Caki2 (cell line): ENCODE results near the gene BPHL. TPM values are rescaled to one million over a fixed set of nuclear protein-coding genes. Genes with fewer than 3 reads are reported as not detected.
"Not testable (repeated sequence)": the region's sequence is repeated elsewhere in the genome, so short reads cannot be mapped to it uniquely, and the experiment has no call there.

Source experiments
- DNase-seq: peaks from one replicate; pipeline ENCODE4 v3.0.0-alpha.2; 2015; ENCODE audit warnings: low read depth
- in situ Hi-C: cut with HindIII; loops from 2 replicates; pipeline ENCODE4 v1.10.0; 2016; ENCODE audit warnings: low sequenced_read_pairs, low pct_unique_long_range_greater_than_20kb, mixed read lengths
- total RNA-seq: library from RNA; depleted of rRNA; stranded (reverse); fragments of >200 nt; shearing (Covaris generic); gene quantifications from 2 replicates; pipeline ENCODE4 v1.2.3, GENCODE V29; 2014; ENCODE audit warnings: low replicate concordance; rRNA removed

BPHL gene
- total RNA-seq, result 29.5 and 35.9 TPM in 2 replicates

DNA sequence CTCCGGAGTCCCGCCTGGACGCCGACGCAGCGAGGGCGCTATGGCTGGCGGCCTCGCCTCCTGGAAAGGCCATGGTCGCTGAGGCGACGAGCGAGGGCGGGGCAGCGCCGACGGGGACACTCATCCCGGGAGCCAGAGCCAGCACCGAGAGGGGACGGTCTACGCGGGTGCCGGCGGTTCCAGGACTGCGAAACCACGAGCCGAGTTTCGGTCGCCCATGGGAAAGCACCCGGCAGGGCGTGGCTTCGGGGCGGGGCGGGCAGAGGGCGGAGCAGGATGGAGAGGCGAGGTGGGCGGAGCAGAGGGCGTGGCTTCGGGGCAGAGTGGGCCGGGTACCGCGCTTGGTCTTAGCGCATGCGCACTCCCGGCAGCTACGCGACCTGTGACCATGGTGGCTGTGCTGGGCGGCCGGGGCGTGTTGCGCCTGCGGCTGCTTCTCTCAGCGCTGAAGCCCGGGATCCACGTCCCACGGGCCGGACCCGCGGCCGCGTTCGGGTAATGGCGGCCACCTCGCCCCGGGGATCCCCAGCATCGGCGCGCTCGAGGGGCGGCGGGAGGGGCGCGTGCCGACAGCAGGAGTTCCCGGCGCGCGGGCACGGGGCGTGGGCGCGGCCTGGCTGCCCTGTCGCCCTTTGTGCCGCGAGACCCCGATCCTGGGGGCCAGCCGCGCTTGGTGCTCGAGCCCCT lies at the start of gene BPHL:
Gene BPHL (plus strand): TSS at position 359 of the 687 bp plus-strand sequence. CDS start 30 bp downstream, at position 389.
- DNase-seq, result peak; percentile 94
- in situ Hi-C loops, result no loop called here

DNA sequence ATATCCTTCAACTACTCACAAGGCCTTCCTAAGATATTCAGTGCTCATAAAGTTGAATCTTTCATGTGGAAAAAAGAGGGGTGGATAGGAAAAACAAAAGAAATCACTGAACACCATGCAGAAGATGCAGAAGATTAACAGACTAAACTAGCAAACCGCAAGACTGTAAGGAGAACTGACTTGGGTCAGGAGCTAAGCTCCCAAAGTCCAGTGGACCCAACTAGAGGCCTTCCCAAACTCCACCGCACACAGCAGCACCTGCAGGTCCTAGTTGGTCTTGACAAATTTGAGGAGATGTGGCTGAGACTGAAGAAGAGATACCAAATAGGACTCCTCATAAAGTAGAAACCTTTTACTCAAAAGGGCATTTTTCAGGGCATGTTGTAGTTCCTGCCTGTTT lies 46.9 kb upstream of the BPHL start:
- in situ Hi-C loops, result no loop called here
- DNase-seq, result no peak

DNA sequence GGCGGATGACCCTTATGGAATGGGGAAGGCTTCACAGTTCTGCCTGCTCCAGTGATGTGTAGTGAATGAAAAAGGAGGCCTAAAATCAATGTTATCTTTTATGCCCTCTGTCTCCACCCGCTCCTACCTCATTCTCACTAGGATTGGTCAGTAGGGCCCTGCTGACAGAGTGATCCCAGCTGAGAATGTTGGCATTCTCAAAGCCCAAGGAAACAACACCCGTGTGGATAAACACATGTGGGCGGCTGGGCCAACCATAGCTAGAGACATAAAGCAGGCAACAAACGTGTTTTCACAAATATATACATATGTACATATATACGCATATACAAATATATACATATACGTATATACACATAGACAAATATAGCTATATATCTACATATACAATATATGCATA lies 45.7 kb upstream of the BPHL start:
- DNase-seq, result no peak
- in situ Hi-C loops, result no loop called here

DNA sequence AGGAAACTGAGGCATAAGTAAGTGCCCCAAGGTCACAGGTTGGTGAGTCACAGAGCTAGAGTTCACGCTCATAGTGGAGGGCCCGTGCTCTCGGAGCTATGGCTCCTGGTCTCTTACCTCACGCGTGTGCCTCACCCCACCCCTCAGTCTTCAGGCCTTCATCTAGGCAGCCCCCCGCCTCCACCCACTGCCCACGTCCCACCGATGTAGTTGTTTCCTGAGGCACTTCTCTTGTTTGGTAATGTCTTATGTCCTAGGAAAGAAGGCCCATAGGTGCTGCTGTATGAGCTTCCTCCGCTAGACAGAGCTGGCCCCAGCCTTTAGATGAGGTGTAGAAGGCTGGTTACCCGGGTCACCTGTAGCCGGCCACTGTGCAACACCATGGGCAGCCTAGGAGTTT lies 45.1 kb upstream of the BPHL start:
- no peak for DNase-seq
- in situ Hi-C loops, result no loop called here

DNA sequence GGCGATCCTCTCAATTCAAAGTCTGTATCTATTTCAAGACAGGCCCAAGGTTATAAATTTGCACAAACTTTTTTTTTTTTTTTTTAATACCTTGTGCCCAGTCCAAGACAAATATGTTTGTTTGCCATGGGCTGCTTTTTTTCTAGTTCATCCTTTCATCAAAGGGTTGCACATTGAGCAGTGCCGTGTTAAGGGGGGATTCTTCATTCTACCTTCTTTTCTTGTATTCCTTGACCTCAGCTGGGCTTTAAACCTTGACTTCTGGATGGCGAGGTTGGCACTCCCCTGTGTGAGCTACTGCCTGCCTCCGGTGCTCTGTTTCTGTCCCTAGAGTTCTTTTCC lies 42.8 kb upstream of the BPHL start:
- in situ Hi-C loops, result no loop called here
- DNase-seq, result no peak

DNA sequence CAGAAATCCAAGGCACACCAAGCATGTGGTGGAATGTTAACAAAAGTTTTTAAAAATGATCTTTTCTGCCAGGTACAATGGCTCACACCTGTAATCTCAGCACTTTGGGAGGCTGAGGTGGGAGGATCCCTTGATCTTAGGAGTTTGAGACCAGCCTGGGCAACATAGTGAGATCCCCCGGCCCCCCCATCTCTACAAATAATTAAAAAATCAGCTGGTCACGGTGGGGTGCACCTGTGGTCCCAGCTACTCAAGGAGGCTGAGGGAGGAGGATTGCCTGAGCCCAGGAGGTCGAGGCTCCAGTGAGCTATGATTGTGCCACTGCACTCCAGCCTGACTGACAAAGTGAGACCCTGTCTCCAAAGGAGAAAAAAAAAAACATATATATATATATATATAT lies 42.2 kb upstream of the BPHL start:
- in situ Hi-C loops, result no loop called here
- DNase-seq, result no peak

DNA sequence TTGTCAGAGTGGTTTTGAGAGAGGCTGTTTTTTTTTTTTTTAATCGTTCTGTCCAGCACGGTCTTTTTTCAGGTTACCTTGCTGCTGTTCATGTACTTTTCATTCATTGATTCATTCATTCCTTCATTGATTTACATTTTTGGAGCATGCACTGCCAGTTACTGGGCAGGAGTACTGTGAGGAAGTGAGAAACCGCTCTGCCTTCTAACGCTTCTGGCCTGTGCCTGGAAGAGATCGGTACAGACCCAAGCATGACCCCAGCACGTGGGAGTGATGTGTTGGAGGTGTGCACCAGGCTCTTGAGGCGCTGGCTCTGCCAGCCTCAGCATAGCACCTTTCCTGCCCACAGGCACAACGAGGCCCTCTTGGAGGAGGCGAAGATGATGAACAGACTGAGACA lies 41.1 kb upstream of the BPHL start:
- in situ Hi-C loops, result no loop called here
- no peak for DNase-seq

DNA sequence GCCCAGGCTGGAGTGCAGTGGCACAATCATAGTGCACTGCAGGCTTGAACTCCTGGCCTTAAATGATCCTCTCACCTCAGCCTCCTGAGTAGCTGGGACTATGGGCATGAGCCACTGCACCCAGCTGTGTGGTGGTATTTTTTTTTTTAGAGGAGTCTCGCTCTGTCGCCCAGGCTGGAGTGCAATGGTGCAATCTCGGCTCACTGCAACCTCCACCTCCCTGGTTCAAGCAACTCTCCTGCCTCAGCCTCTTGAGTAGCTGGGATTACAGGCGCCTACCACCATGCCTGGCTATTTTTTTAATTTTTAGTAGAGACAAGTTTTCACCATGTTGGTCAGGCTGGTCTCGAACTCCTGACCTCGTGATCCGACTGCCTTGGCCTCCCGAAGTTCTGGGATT lies 39.6 kb upstream of the BPHL start:
- in situ Hi-C loops, DNase-seq: not testable (repeated sequence)

DNA sequence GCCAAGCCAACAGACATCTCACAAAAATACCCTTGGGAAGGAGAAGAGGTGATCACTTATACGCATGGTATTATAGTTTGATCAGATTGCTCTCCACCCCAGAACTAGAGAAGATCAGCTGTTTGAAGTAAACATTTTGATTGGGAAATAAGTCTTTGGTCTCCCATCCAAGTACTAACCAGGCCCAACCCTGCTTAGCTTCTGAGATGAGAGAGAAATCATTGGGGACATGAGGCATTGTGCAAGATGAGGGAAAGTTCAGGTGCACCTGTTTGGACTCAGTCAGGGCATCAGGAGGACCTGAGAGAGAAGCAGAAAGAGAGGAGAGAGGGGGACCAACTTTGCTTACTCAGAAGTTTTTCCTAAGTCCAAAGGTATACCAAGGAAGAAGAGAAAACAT lies 38.8 kb upstream of the BPHL start:
- in situ Hi-C loops, result no loop called here
- DNase-seq, result no peak

DNA sequence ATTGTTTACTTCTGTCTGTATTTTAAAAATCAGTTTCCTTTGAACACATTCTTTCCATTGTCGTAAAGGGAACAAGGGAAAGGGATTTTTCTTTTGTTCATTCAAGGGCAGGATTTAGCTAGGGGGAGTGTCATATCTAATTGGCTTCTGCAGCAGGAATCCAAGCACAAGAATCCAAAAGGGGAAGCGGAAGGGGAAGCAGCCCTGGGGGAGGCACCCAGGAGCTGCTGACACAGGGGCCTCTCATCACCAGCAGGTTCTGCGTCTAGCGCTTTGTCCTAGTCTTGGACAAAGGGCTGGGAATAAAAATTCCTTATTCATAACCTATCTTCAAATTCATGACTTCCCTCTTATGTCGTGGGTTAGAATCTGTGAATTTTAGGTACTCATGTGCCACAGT lies 36.6 kb upstream of the BPHL start:
- no peak for DNase-seq
- in situ Hi-C loops, result no loop called here

DNA sequence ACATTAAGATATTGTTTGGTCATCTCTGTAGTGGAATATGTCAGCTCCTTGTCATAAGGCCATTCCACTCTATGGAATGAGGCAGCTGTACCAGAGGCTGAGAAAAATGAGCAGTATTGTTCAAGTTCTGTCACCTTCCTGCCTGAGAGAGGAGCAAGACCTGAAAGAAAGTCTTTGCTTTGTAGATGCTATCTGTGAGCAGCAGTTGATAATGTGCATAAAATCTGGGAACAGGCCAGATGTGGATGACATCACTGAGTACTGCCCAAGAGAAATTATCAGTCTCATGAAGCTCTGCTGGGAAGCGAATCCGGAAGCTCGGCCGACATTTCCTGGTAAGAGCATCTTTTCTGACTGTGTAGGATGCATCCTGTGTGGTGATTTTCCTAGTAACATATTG lies 33.4 kb upstream of the BPHL start:
- in situ Hi-C loops, result no loop called here
- DNase-seq, result no peak

DNA sequence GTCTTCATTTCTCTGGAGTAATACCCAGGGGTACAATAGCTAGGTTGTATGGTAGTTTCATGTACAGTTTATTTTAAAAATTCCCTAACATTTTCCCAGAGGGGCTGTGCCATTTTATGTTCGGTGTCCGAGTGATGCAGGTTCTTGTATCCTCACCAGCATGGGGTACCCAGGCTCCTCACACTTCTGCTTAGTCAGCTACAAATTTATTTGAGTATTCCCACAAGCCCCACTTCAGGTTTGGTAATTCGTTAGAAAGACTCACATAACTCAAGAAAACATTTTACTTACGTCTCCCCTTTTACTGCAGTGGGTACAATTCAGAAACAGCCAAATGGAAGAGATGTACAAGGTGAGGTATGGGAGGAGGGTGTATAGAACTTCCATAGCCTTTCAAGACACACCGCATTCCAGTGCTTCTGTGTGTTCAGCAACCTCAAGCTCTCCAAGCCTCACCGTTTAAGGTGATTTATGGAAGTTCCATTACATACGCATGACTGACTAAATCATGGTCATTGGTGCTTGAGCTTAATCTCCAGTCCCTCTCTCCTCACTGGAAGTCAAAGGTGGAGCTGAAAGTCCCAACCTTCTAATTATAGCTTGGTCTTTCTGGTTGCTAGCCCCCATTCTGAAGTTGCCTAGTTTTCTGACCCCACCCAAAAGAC lies 32.1 kb upstream of the BPHL start:
- DNase-seq, result no peak
- in situ Hi-C loops, result no loop called here

DNA sequence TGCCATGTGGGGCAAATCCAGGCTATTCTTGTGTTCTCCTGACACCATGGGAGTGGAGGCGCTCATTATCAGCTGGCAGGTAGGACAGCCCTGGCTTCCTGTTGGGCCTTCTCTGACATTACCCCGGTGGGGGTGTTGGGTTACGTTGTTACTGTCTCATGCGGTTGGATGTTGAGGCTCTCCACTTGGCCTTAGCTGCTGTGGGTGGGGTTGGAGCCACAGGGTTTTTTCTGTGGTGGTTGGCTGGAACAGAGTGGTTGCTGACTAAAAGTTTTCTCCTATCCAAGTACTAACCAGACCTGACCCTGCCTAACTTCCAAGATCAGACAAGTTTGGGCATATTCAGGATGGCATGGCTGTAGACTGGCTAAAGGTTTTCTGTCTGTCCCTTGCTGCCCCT lies 30.1 kb upstream of the BPHL start:
- in situ Hi-C loops, result no loop called here
- no peak for DNase-seq

DNA sequence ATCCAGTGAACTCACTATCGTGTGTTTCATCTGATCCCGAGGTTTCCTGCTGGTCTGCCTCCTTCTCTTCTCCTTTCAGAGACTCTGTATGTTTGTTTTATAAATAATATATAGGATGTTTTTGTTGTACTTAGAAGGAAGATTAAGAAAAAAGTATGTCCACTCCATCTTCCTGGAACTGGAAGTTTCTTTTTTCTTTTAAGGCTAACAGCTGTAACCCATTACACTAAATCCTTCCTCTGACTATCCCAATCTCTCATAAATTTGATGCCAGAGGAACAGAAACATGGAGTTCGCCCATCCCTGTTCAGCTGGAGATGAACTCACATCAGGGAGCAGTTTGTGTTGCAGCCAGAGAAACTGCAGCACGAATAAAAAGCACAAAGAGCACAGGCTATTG lies 29.5 kb upstream of the BPHL start:
- DNase-seq, result no peak
- in situ Hi-C loops, result no loop called here

DNA sequence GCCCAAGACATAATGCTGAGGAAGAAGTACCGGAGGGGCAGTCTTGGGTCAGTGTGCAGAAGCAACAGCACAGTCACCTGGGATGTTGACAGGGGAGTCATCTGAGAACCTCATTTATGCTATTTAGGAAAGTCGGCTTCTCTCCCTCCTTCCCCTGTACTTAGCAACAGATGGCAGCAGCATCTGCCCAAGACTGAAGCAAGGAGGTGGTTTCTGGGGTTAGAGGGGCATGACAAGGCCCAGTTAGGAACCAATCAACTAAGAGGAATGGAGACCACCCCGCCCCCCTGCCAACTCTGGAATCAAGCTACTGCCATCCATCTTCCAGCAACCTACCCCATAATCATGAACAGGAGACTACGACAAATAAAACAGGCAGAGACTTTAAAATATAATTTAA lies 28.5 kb upstream of the BPHL start:
- in situ Hi-C loops, result no loop called here
- DNase-seq, result no peak

DNA sequence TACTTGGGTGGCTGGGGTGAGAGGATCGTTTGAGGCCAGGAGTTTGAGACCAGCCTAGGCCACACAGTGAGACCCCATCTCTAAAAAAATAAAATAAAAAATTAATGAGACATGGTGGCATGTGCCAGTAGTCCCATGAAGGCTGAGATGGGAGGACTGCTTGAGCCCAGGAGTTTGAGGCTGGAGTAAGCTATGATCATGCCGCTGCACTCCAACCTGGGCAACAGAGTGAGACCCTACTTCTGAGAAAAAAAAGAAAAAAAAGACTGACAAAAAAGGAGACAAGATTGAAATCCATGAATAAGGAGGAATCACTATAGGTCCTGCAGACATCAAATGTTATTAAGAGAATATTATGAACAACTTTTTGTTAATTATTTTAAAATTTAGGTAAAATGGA lies 23.7 kb upstream of the BPHL start:
- DNase-seq, result no peak
- in situ Hi-C loops, result no loop called here

DNA sequence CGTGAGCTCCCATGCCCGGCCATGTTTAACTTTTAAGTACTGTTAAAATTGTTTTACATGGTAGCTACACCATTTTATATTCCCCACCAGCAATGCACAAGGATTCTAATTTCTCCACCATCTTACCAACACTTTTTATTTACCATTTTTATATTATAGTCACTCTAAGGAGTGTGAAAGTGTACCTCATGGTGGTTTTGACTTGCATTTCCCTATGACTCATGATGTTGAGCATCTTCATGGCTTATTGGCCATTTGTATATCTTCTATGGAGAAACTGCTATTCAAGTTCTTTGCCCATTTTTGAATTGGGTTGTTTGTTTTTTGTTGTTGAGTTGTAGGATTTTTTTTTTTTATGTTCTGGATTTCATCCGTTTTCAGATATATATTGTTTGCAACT lies 15.6 kb upstream of the BPHL start:
- DNase-seq, result no peak
- in situ Hi-C loops, result no loop called here

DNA sequence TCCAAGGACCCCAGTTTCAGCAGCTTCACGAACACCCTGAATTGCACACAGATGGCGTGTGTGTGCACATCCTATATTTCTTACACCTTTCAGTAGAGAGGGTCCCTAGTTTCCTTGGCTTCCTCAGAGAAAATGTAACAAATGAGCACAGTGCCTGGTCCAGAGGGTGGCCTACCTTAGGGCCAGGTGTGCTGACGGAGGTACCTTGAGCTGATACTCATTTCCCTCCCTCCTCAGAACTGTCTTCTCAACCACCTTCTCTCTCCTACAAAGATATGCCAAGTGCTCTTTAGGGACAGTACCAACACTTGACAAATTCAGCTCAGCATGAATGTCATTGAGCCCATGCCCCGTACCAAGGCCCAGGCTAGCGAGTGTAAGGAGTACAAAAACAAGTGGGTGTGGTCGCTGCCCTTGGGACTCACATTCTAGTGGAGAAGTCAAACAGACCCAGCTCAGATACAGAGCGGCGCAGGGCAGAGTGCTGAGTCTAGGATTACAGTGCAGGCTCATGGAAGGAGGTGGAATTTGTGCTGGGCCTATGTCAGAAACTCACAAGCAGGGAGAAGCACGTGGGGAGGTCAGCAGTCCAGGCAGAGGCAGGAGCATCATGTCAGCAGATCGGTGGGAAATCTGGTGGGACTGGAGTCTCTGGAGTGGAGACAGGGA lies 9.6 kb upstream of the BPHL start:
- no peak for DNase-seq
- in situ Hi-C loops, result no loop called here

DNA sequence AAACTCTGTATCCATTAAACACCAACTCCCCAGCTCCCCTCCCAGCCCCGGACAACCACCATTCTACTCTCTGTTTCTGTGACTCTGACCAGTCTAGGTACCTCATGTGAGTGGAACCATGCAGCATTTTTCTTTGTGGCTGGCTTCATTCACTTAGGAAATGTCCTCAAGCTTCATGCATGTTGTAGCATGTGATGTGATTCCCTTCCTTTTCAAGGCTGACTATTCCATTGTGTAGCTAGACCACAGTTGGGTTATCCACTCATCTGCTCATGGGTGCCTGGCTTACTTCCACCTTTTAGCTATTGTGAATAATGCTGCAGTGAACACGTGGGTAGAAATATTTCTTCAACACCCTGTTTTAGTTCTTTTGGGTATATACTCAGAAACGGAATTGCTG lies 8.8 kb upstream of the BPHL start:
- in situ Hi-C loops, result no loop called here
- no peak for DNase-seq

DNA sequence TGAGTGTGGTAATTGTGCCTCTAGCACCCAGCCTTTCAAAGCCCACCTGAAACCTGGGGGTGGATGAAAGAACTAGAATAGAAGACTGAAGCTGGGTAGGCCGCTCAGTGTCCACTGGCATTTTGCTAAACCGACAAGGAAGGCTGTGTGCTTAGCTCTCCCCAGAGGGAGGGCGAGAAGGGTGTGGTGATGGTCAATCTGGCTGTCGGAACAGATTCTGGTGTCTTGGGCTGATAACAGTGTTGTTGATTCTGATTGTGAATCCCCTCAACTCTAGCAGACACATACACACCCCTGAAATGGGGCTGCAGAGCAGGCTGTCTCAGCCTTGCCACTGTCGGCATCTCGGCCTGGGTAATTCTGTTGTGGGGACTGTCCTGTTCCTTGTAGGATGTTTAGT lies 4.1 kb upstream of the BPHL start:
- in situ Hi-C loops, result no loop called here
- DNase-seq, result no peak
